Muscle layer of duodenum (tissue), 2 donors: Measurements from ENCODE around the gene MORC1.

Experiments used
- H3K27ac ChIP-seq: one replicate; pipeline ENCODE4 v1.7.0; 2013; ENCODE audit warnings: mild to moderate bottlenecking, low read length
- H3K27me3 ChIP-seq: one replicate; pipeline ENCODE4 v1.7.0; 2013; ENCODE audit warnings: low read depth, mild to moderate bottlenecking, control low read depth, low read length
- H3K36me3 ChIP-seq, 2 donors: one replicate each; pipeline ENCODE4 v1.7.0; 2013; ENCODE audit warnings: low read length in 2 of 2, control low read depth in 1 of 2, mild to moderate bottlenecking in 1 of 2; ENCODE audit not compliant: insufficient read depth in 2 of 2, control insufficient read depth in 1 of 2
- H3K4me1 ChIP-seq, 2 donors: one replicate each; pipeline ENCODE4 v1.7.0; 2013; ENCODE audit warnings: low read length in 2 of 2, mild to moderate bottlenecking in 2 of 2, control low read depth in 1 of 2, moderate library complexity in 1 of 2; ENCODE audit not compliant: insufficient read depth in 2 of 2, control insufficient read depth in 1 of 2
- H3K4me3 ChIP-seq, 2 donors: one replicate each; pipeline ENCODE4 v1.7.0; 2013; ENCODE audit warnings: low read length in 2 of 2, low read depth in 1 of 2, mild to moderate bottlenecking in 1 of 2
- H3K9me3 ChIP-seq, 2 donors: one replicate each; pipeline ENCODE4 v1.7.0; 2013; ENCODE audit warnings: low read length in 2 of 2, control low read depth in 1 of 2, mild to moderate bottlenecking in 1 of 2; ENCODE audit not compliant: control insufficient read depth in 1 of 2
- donor health status: healthy.

Gene MORC1

GRCh38 chr3:109066864-109067263 is 51.1 kb downstream of the MORC1 start:
- no peak overlapping the region for H3K4me3 ChIP-seq
- no peaks in the 10 kb centered on the region for H3K36me3 ChIP-seq
- no peaks in the 10 kb centered on the region for H3K27me3 ChIP-seq
- no peak overlapping the region for H3K27ac ChIP-seq
- H3K9me3 ChIP-seq = no peaks in the 10 kb centered on the region
- H3K4me1 ChIP-seq = peaks cover 0 to 6% of the 10 kb centered on the region in 2 donors

- H3K36me3 ChIP-seq = no peaks in the 10 kb centered on the region
- no peaks in the 10 kb centered on the region for H3K4me1 ChIP-seq
- H3K9me3 ChIP-seq = no peaks in the 10 kb centered on the region
- H3K27me3 ChIP-seq = no peaks in the 10 kb centered on the region
- no peak overlapping the region for H3K27ac ChIP-seq
- no peak overlapping the region for H3K4me3 ChIP-seq
Measured at GRCh38 chr3:109059264-109059663, 58.7 kb downstream of the MORC1 start.

- Histone ChIP-seq H3K27me3 (no peaks in the 10 kb centered on the region), H3K4me3 (no peak overlapping the region), H3K4me1 (no peaks in the 10 kb centered on the region), H3K27ac (no peak overlapping the region), H3K9me3 (no peaks in the 10 kb centered on the region), H3K36me3 (no peaks in the 10 kb centered on the region)
Measured at GRCh38 chr3:109057616-109058015, 60.3 kb downstream of the MORC1 start.

- no peak overlapping the region for H3K27ac ChIP-seq
- no peaks in the 10 kb centered on the region for H3K9me3 ChIP-seq
- no peaks in the 10 kb centered on the region for H3K4me1 ChIP-seq
- H3K36me3 ChIP-seq = no peaks in the 10 kb centered on the region
- H3K27me3 ChIP-seq = no peaks in the 10 kb centered on the region
- H3K4me3 ChIP-seq = no peak overlapping the region
Measured at GRCh38 chr3:109057056-109057455, 60.9 kb downstream of the MORC1 start.

- no peaks in the 10 kb centered on the region for H3K27me3 ChIP-seq
- no peaks in the 10 kb centered on the region for H3K36me3 ChIP-seq
- no peak overlapping the region for H3K4me3 ChIP-seq
- H3K27ac ChIP-seq = no peak overlapping the region
- H3K4me1 ChIP-seq = no peaks in the 10 kb centered on the region
- H3K9me3 ChIP-seq = no peaks in the 10 kb centered on the region
Measured at GRCh38 chr3:109050591-109051167, 67.3 kb downstream of the MORC1 start.

GRCh38 chr3:109047366-109047765 is 70.6 kb downstream of the MORC1 start:
- Histone ChIP-seq H3K36me3 (no peaks in the 10 kb centered on the region), H3K4me3 (no peak overlapping the region), H3K4me1 (no peaks in the 10 kb centered on the region), H3K9me3 (no peaks in the 10 kb centered on the region), H3K27me3 (no peaks in the 10 kb centered on the region), H3K27ac (no peak overlapping the region)

- Histone ChIP-seq H3K4me1 (no peaks in the 10 kb centered on the region), H3K36me3 (no peaks in the 10 kb centered on the region), H3K27me3 (no peaks in the 10 kb centered on the region), H3K27ac (no peak overlapping the region), H3K4me3 (no peak overlapping the region), H3K9me3 (no peaks in the 10 kb centered on the region)
Measured at GRCh38 chr3:109045271-109046040, 72.5 kb downstream of the MORC1 start.

GRCh38 chr3:109035082-109035481 is 82.9 kb downstream of the MORC1 start:
- no peak overlapping the region for H3K4me3 ChIP-seq
- H3K36me3 ChIP-seq = no peaks in the 10 kb centered on the region
- no peak overlapping the region for H3K27ac ChIP-seq
- no peaks in the 10 kb centered on the region for H3K4me1 ChIP-seq
- H3K27me3 ChIP-seq = no peaks in the 10 kb centered on the region
- no peaks in the 10 kb centered on the region for H3K9me3 ChIP-seq

GRCh38 chr3:109033000-109033660 is 84.8 kb downstream of the MORC1 start:
- H3K4me1 ChIP-seq = no peaks in the 10 kb centered on the region
- H3K27me3 ChIP-seq = no peaks in the 10 kb centered on the region
- no peak overlapping the region for H3K4me3 ChIP-seq
- H3K9me3 ChIP-seq = no peaks in the 10 kb centered on the region
- no peak overlapping the region for H3K27ac ChIP-seq
- no peaks in the 10 kb centered on the region for H3K36me3 ChIP-seq

- no peaks in the 10 kb centered on the region for H3K36me3 ChIP-seq
- H3K27ac ChIP-seq = no peak overlapping the region
Measured at GRCh38 chr3:109028753-109029152, 89.2 kb downstream of the MORC1 start.

GRCh38 chr3:109026821-109027220 is 91.1 kb downstream of the MORC1 start:
- no peaks in the 10 kb centered on the region for H3K4me1 ChIP-seq
- H3K27me3 ChIP-seq = no peaks in the 10 kb centered on the region
- H3K36me3 ChIP-seq = no peaks in the 10 kb centered on the region
- H3K9me3 ChIP-seq = no peaks in the 10 kb centered on the region
- no peak overlapping the region for H3K27ac ChIP-seq
- no peak overlapping the region for H3K4me3 ChIP-seq

More at GRCh38 chr3:109028753-109029152, 89.2 kb downstream of the MORC1 start:
- Histone ChIP-seq H3K4me3 (no peak overlapping the region), H3K27me3 (no peaks in the 10 kb centered on the region), H3K9me3 (no peaks in the 10 kb centered on the region), H3K4me1 (no peaks in the 10 kb centered on the region)
